Forelimb muscle (tissue), 1 donor: ENCODE measurements around the gene SF3B6. TPM values are rescaled to one million over a fixed set of nuclear protein-coding genes. Genes with fewer than 3 reads are reported as not detected.
A peak's percentile ranks its signal among the peaks of the same experiment; 100 is the strongest.
"Not testable (repeated sequence)": the region's sequence is repeated elsewhere in the genome, so short reads cannot be mapped to it uniquely, and the experiment has no call there.

Experiments
- DNase-seq: peaks from one replicate; pipeline ENCODE4 v3.0.0-alpha.2; 2013; ENCODE audit warnings: low read depth
- polyA plus RNA-seq: library from polyadenylated mRNA; unstranded; fragments of 120-200 nt; gene quantifications from one replicate; pipeline ENCODE4 v1.2.1, GENCODE V29; 2013; ENCODE audit not compliant: insufficient read length

Gene SF3B6
- polyA plus RNA-seq, 1 donor, result 78.1 TPM

DNA sequence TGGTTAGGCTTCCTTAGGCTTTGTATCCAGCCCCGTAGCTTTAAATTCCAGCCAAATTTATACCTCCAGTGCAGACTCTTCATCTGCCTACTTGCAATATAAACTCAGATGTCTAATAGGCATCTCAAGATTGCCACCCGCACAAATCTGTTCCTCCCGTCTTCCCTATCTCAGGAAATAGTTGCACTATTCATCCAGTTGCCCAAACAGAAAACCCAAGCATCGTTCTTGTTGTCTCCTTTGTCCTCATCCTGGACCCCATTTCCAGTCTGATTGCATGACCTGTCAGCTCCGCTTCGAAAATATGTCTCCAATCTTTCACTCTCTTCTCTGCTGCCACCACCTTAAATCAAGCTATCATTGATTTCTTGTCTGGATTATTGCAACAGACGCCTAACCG is 24.3 kb downstream of the SF3B6 start:
- DNase-seq, result no peak

GRCh38 chr2:24050041-24050979 is 25.8 kb downstream of the SF3B6 start:
- DNase-seq, result no peak

DNA sequence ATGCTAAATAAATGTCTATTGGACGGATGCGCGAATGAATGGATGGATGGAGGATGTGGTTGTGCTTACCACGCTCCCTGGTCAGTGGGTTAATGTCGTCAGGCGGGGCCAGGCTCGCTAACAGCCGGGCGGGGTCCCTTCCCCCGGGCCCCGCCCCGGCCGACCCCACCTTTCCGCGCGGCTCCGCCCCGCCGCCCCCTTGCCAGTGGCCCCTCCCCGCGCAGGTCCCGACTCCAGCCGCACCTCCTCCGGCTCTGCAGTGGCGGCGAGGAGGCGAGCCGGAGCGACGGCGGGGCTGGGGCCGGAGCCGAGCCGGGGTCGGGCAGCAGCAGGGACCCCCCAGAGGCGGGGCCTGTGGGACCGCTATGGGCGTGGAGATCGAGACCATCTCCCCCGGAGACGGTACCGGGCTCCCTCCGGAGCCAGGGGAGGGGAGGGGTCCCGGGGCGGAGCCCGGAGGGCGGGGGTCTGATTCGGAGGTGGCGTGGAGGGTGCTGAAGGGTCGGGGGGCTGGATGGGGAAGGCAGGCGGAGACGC is 26.6 kb downstream of the SF3B6 start, which contains the start of gene FKBP1B:
Gene FKBP1B (plus strand): TSS at position 257 of the 537 bp plus-strand sequence. CDS start 109 bp downstream, at position 366.
- no peak for DNase-seq

DNA sequence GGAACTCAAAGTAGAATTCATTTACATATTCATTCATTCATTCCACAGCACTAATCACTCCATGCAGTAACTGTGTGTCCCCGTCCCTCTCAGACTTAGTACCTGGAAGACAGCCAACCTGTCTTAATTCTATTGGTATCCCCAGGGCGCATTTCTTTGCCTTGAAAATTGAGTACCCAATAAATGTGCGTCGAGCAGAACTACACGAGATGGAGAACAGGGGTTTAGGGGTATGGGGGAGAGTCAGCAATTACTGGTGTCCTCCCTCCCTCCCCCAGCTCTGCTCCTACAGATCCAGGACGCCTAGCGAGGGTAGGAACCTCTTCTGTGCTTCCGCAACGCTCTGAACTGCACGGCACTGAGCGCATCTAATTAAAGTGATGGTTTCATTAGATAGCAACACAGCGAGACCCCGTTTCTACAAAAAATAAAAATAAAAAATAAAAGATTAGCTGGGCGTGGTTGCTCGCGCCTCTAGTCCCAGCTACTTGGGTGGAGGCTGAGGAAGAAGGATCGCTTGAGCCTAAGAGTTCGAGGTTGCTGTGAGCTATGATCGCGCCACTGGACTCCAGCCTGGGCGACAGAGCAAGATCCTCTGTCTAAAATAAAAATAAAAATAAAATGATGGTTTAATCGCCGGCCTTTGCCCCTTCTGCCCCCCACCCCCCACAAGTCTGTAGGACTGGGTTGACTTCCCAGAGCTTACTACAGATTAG is 27.2 kb downstream of the SF3B6 start:
- DNase-seq, result no peak

DNA sequence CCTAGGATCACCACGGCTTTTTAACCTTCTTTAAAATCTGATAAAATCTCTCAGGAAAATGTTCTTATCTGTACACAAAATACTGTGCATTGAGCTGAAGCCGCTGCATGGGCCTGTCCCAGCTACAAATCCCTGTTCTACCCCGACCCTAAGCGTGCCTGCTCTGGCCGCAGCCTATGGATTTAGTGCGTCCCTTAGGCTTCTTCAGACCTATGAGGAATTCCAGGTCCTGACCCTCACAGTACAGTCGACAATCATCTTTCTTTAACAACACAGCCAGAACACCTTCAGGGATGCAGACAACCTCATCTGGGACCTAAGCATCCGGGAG is 28.5 kb downstream of the SF3B6 start:
- no peak for DNase-seq

- peak; percentile 97 for DNase-seq
These were observed 29.0 kb downstream of the SF3B6 start, which contains the start of gene WDCP for GRCh38 chr2:24046930-24047702. Gene WDCP (minus strand): TSS chr2:24047391. CDS start chr2:24039494, 7,897 bp downstream.

DNA sequence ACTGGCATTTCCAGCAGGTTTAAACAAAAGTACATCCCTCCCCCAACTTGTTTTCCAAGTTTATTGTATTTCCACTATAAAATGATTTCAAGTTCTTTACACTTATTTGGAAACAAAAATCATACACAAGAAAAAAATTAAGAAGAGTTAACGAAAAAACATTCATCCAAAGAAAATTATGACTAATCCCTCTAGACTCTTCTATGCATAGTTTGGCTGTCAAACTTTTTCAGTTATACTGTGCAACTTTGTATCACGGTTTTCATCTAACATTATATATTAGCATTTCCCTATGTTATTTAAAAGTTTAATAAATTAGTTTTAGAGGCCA is 29.6 kb downstream of the SF3B6 start:
- no peak for DNase-seq

DNA sequence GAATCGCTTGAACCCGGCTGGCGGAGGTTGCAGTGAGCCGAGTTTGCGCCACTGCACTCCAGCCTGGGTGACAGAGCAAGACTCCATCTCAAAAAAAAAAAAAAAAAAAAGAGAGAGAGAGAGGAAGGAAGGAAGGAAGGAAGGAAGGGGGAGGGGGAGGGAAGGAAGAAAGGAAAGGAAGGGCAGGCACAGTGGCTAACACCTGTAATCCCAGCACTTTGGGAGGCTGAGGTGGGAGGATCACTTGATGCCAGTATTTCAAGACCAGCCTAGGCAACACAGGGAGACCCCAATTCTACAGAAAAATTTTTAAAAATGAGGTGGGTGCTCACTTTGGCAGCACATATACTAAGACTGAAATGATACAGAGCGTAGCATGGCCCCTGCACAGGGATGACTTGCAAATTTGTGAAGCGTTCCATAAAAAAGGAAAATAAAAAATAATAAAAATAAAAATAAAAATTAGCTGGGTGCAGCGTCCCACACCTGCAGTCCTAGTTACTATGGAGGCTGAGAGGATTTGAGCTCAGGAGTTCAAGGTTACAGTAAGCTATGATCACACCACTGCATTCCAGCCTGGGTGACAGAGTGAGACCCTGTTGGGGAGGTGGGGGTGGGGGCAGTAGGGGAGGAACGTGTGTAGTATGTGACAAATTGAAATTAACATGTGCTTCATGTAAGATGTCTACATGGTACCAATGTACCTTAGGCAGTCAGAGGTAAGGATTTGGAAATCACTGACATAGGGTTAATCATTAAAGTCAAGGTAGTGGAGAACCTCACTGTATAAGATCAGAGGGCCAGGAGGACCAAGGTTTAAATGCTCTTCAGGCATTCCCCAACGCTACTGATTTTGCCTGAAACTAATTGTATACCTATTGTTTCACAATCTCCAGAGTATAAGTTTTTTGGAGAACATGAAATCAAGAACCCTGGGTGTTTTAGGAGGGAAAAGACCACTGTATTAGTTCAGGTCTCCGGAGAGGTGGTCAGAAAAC is 30.3 kb downstream of the SF3B6 start:
- no peak for DNase-seq

DNA sequence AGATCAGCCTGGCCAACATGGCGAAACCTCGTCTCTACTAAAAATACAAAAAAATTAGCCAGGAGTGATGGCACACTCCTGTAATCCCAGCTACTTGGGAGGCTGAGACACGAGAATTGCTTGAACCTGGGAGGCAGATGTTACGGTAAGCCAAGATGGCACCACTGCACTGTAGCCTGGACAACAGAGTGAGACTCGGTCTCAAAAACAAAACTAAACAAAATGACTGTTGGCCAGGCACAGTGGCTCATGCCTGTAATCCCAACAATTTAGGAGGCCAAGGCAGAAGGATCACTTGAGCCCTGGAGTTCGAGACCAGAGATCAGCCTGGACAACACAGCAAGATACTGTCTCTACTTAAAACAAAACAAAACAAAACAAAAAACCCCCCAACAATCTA is 33.0 kb downstream of the SF3B6 start:
- DNase-seq, result not testable (repeated sequence)

GRCh38 chr2:24040511-24040910 is 35.6 kb downstream of the SF3B6 start:
- no peak for DNase-seq

- no peak for DNase-seq
These were observed 37.2 kb downstream of the SF3B6 start for GRCh38 chr2:24038786-24039499.

- DNase-seq, result no peak
These were observed 49.9 kb downstream of the SF3B6 start for GRCh38 chr2:24026233-24026632.

DNA sequence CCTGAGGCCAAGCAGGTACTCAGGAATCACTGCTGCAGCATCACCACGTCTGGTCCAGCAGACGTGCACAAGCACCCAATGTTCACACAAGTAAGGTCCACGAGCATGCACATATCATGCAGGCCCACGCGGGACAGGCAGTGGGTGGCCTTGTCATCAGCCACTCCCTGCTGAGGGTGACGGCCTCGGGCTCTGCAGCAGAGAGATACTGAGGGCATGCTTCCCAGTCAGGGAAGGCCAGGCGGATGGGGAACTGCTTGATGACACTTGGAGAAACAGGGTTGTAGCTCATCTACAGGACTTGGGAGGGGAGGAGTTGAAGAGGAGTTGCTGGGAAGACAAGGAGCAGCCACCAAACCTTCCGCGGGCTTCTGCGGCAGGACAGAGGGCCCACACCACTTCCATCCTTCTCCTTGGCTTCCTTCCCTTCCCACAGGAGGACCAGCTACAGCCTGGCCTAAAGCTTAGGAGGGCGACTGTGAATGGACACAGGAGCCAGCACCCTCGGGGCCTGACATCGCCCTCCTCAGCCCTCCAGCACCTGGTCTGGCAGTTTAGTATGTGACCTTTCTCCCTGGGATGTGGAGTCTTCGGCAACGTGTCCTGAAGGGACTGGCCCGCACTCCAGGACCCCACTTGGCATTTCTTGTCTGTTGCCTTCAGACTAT is 51.0 kb downstream of the SF3B6 start:
- DNase-seq, result no peak

GRCh38 chr2:24024018-24024417 is 52.1 kb downstream of the SF3B6 start:
- DNase-seq, result no peak

DNA sequence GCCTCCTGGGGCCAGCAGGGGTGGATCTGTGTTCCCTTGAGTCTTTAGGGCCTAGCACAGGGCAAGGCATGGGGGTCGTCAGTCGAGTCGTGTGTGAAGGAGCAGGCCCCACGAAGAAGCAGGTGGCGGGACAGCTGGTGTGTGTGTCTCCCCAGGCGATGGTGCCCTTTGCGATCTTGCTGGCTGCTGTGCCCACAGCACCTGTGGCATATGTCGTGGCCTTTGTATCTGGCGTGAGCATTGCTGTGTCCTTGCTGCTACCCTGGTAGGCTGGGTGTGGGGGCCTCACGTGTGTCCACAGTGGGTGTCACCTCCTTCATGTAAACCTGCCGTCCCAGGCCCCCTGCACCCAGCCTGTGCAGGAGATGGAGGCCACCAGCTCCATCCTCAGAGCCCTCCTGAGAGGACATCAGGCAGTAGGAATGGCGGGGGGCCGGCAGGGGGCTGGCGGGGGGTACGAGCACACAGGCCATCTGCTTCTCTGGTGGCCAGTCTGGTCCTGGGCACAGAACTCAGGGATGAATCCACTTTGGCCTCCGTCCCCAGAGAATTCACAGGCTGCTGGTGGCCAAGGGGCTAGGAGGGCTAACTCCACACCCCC is 53.1 kb downstream of the SF3B6 start:
- no peak for DNase-seq

- no peak for DNase-seq
These were observed 53.7 kb downstream of the SF3B6 start for GRCh38 chr2:24022324-24022974.

DNA sequence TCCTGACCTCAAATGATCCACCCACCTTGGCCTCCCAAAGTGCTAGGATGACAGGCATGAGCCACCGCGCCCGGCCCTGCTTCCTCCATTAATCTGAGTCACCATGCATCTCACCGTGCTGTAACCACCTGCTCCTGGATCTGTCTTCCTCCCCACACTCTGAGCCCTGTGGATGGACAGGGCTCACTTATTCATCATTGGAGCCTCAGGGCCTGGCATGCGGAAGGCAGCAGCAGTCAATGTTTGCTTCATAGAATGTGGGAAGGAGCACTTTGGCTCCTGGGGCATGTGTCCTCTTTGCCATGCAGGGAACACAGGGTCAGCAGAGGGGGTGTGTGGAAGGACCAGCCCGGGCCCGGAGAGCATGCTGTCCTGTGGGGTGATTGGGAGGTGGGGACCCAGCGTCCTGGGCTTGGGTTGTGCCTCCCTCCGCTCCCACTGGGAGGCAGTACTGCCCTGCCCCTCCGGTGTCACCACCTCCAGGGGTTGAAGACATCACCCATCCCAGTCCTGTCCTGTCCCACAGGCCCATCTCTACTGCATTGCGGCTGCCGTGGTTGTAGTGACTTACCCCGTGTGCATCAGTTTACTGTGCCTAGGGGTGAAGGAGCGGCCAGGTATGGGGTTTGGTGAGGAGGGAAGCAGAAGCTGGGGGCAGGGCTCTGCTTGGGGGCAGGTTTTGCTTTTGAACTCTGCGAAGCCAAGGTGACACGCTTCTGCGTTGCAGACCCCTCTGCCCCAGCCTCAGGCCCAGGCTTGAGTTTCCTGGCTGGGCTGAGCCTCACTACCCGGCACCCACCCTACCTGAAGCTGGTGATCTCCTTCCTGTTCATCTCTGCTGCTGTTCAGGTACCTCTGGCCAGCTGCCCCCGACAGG is 54.8 kb downstream of the SF3B6 start:
- no peak for DNase-seq
